Activated CD4-positive, alpha-beta T cell treated with anti-CD3 and anti-CD28 coated beads, Interleukin-2, amount 10 ng/mL, durations not matched to agents 24 days and 14 days (primary cell): Measurements from ENCODE around the gene TP53BP1. TPM values are rescaled to one million over a fixed set of nuclear protein-coding genes. Genes with fewer than 3 reads are reported as not detected.
"Not testable (repeated sequence)": the region's sequence is repeated elsewhere in the genome, so short reads cannot be mapped to it uniquely, and the experiment has no call there.

Experiments used
- DNase-seq: peaks from one replicate; pipeline ENCODE4 v3.0.0; 2022
- H3K27ac Mint-ChIP-seq: one replicate; pipeline ENCODE4 v1.8.0; 2022; ENCODE audit warnings: mild to moderate bottlenecking, mixed read lengths
- H3K27me3 Mint-ChIP-seq: one replicate; pipeline ENCODE4 v1.8.0; 2022; ENCODE audit warnings: mixed read lengths
- H3K36me3 Mint-ChIP-seq: one replicate; pipeline ENCODE4 v1.8.0; 2022; ENCODE audit warnings: low read depth, mild to moderate bottlenecking, mixed read lengths
- H3K4me1 Mint-ChIP-seq: one replicate; pipeline ENCODE4 v1.8.0; 2021; ENCODE audit warnings: mixed read lengths
- H3K4me3 Mint-ChIP-seq: one replicate; pipeline ENCODE4 v1.8.0; 2022; ENCODE audit warnings: mild to moderate bottlenecking, moderate library complexity, mixed read lengths
- H3K9me3 Mint-ChIP-seq: one replicate; pipeline ENCODE4 v1.8.0; 2021; ENCODE audit warnings: mixed read lengths
- intact Hi-C: fragments of 100-400 bp; cut with micrococcal nuclease; formaldehyde crosslinking; loops from one replicate; pipeline ENCODE4 v1.15.1; 2023
- total RNA-seq: library from RNA; stranded (reverse); gene quantifications from 2 replicates; pipeline ENCODE4 v1.2.3, GENCODE V29; 2022

TP53BP1 gene
- total RNA-seq, 1 donor from 2014 or later: 38.7 TPM

DNA sequence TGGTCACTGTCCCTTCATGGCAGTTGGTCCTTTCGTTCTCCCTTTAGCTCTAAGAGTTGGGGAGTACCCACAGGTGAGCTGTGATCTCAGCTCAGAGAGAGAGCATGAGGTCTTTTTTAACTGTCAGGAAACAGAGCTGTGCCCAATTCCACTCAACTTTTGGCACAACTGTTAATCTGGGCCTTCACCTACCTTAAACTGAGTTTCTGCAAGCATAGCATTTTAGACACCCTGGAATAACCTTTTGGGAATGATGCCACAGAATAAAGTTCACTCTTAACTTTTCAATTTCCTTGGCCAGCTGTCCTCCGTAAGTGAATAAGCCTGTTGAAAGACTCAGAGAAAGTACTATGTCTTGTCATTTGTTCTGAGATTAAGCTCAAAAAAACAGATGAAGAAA, 86.1 kb downstream of the TP53BP1 start:
- no peak for DNase-seq
- Mint-ChIP-seq H3K4me1 (peaks cover 7% of the 10 kb centered on the region), H3K27me3 (no peaks in the 10 kb centered on the region), H3K4me3 (no peak overlapping the region), H3K27ac (no peak overlapping the region), H3K36me3 (peaks cover 67% of the 10 kb centered on the region), H3K9me3 (no peaks in the 10 kb centered on the region)
- intact Hi-C loops: no loop called here

GRCh38 chr15:43406189-43406588, 86.8 kb downstream of the TP53BP1 start:
- Mint-ChIP-seq H3K36me3 (peaks cover 72% of the 10 kb centered on the region), H3K27ac (no peak overlapping the region), H3K27me3 (no peaks in the 10 kb centered on the region), H3K9me3 (no peaks in the 10 kb centered on the region), H3K4me3 (no peak overlapping the region), H3K4me1 (peaks cover 7% of the 10 kb centered on the region)
- no peak for DNase-seq
- intact Hi-C loops: no loop called here

GRCh38 chr15:43404130-43404529, 88.8 kb downstream of the TP53BP1 start:
- peak overlapping the region; percentile 10 for H3K27ac Mint-ChIP-seq
- H3K36me3 Mint-ChIP-seq: peaks cover 67% of the 10 kb centered on the region
- no peaks in the 10 kb centered on the region for H3K9me3 Mint-ChIP-seq
- peaks cover 7% of the 10 kb centered on the region for H3K4me1 Mint-ChIP-seq
- intact Hi-C loops: no loop called here
- no peak overlapping the region for H3K4me3 Mint-ChIP-seq
- no peaks in the 10 kb centered on the region for H3K27me3 Mint-ChIP-seq
- no peak for DNase-seq

GRCh38 chr15:43403616-43404015, 89.3 kb downstream of the TP53BP1 start:
- Mint-ChIP-seq H3K4me3 (no peak overlapping the region), H3K27me3 (no peaks in the 10 kb centered on the region), H3K36me3 (peaks cover 67% of the 10 kb centered on the region), H3K9me3 (no peaks in the 10 kb centered on the region), H3K4me1 (peaks cover 7% of the 10 kb centered on the region), H3K27ac (no peak overlapping the region)
- intact Hi-C loops: no loop called here
- no peak for DNase-seq

GRCh38 chr15:43402255-43402654, 90.7 kb downstream of the TP53BP1 start:
- Mint-ChIP-seq H3K27me3 (no peaks in the 10 kb centered on the region), H3K27ac (no peak overlapping the region), H3K4me3 (no peak overlapping the region), H3K4me1 (peaks cover 7% of the 10 kb centered on the region), H3K9me3 (no peaks in the 10 kb centered on the region), H3K36me3 (peaks cover 59% of the 10 kb centered on the region)
- intact Hi-C loops: no loop called here
- DNase-seq: no peak

- intact Hi-C loops, H3K27ac Mint-ChIP-seq, DNase-seq, H3K27me3 Mint-ChIP-seq, H3K4me3 Mint-ChIP-seq, H3K4me1 Mint-ChIP-seq, H3K9me3 Mint-ChIP-seq: not testable (repeated sequence)
- peaks cover 52% of the 10 kb centered on the region for H3K36me3 Mint-ChIP-seq
Observed at GRCh38 chr15:43393592-43393991, 99.4 kb downstream of the TP53BP1 start.

DNA sequence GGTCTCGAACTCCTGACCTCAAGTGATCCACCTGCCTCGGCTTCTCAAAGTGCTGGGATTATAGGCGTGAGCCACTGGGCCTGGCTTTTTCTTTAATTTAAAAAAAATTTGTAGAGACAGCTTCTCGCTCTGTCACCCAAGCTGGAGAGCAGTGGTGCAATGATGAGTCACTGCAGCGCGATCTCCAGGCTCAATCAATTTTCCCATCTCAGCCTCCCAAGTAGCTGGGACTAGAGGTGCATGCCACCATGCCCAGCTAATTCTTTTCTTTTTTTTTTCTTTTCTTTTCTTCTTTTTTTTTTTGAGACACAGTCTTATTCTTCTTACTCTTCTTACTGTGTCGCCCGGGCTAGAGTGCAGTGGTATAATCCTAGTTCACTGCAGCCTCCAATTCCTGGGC, 102.2 kb downstream of the TP53BP1 start:
- H3K27me3 Mint-ChIP-seq: no peaks in the 10 kb centered on the region
- H3K36me3 Mint-ChIP-seq: peaks cover 59% of the 10 kb centered on the region
- H3K27ac Mint-ChIP-seq: no peak overlapping the region

GRCh38 chr15:43383070-43383469, 109.9 kb downstream of the TP53BP1 start:
- intact Hi-C loops: no loop called here
- Mint-ChIP-seq H3K4me3 (no peak overlapping the region), H3K4me1 (no peaks in the 10 kb centered on the region), H3K27me3 (no peaks in the 10 kb centered on the region), H3K27ac (no peak overlapping the region), H3K9me3 (no peaks in the 10 kb centered on the region), H3K36me3 (peaks cover 73% of the 10 kb centered on the region)
- DNase-seq: no peak

More for the DNA sequence above, 102.2 kb downstream of the TP53BP1 start:
- no peaks in the 10 kb centered on the region for H3K4me1 Mint-ChIP-seq
- peaks cover 4% of the 10 kb centered on the region for H3K9me3 Mint-ChIP-seq
- DNase-seq: no peak
- H3K4me3 Mint-ChIP-seq: no peak overlapping the region
- intact Hi-C loops: no loop called here

DNA sequence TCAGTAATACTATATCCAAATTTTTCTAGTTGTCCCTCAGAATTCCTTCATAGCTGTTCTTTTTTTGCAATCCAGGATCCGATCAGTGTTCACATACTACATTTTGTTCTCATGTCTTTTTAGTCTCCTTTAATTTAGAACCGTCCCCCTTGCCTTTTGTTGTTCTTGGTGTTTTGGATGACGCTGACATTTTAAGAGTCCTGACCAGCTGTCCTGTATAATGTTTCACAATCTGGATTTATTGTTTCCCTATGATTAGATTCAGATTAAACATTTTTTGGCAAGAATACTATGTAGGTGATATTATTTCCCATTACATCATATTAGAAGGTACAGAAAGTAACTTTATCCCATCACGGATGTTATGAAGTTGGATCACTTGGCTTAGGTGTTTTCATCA, 110.6 kb downstream of the TP53BP1 start:
- Mint-ChIP-seq H3K27ac (no peak overlapping the region), H3K36me3 (peaks cover 73% of the 10 kb centered on the region), H3K27me3 (no peaks in the 10 kb centered on the region), H3K4me1 (peaks cover 2% of the 10 kb centered on the region), H3K4me3 (no peak overlapping the region), H3K9me3 (no peaks in the 10 kb centered on the region)
- intact Hi-C loops: no loop called here
- no peak for DNase-seq

DNA sequence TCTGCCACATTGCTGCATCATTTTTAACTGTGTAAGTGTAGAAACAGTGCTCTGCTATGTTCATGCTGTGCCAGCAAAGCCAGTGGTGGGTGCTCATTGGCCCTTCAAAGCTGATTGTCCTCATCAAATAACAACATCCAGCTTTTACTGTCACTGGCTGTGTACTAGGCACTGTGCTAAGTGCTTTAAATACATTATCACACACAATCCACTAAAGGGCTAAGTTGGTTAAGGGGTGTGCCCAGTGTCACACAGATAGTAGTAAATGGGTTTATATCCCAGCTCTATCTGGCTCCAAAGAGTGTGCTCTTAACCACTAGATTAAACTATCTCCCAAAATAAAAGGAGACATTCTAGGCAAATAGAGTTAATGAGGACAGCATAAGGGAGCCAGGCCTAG, 114.4 kb downstream of the TP53BP1 start:
- H3K27ac Mint-ChIP-seq: no peak overlapping the region
- peaks cover 5% of the 10 kb centered on the region for H3K4me1 Mint-ChIP-seq
- H3K27me3 Mint-ChIP-seq: no peaks in the 10 kb centered on the region
- no peaks in the 10 kb centered on the region for H3K9me3 Mint-ChIP-seq
- intact Hi-C loops: no loop called here
- no peak overlapping the region for H3K4me3 Mint-ChIP-seq
- peaks cover 55% of the 10 kb centered on the region for H3K36me3 Mint-ChIP-seq
- DNase-seq: no peak

DNA sequence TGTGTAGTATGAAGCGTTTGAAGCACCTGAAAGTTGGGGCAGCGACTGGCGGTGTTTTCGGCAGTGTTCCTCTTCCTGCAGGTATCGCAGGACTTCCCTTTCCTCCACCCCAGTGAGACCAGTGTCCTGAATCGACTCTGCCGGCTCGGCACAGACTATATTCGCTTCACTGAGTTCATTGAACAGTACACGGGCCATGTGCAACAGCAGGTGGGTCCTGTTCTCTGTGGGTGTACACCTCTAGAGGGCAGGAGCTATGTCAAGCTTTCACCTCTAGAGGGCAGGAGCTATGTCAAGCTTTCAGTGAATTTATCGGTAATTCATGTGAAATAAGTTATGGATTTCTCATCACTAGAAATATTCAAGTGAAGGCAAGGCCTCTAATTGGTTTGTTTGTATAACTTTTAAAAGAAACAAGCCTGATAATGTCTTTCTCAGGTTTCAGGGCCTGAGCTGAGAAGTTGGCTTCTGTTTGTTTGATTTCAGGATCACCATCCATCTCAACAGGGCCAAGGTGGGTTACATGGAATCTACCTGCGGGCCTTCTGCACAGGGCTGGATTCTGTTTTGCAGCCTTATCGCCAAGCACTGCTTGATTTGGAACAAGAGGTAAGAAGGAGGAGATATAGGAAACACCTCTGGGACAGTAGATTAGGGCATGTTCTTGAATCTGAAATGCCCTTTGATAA, 116.8 kb downstream of the TP53BP1 start:
- no peaks in the 10 kb centered on the region for H3K9me3 Mint-ChIP-seq
- no peak overlapping the region for H3K27ac Mint-ChIP-seq
- H3K4me1 Mint-ChIP-seq: peaks cover 22% of the 10 kb centered on the region
- DNase-seq: peak; percentile 81
- intact Hi-C loops: no loop called here
- no peak overlapping the region for H3K4me3 Mint-ChIP-seq
- no peaks in the 10 kb centered on the region for H3K27me3 Mint-ChIP-seq
- peaks cover 49% of the 10 kb centered on the region for H3K36me3 Mint-ChIP-seq

- Mint-ChIP-seq H3K4me3 (peak within 1 kb of the TSS; percentile 94), H3K27me3 (no peaks in the 10 kb centered on the region), H3K9me3 (peaks cover 21% of the 10 kb centered on the region), H3K4me1 (peaks cover 52% of the 10 kb centered on the region), H3K27ac (peak within 1 kb of the TSS; percentile 90), H3K36me3 (peaks cover 53% of the 10 kb centered on the region)
- intact Hi-C loops: no loop called here
- peak; percentile 95 for DNase-seq
Observed at GRCh38 chr15:43370975-43371974, 121.7 kb downstream of the TP53BP1 start, which contains the start of the genes TUBGCP4 and ZSCAN29. TUBGCP4 (plus strand) TSS chr15:43371101; CDS start chr15:43371355, 254 bp downstream. ZSCAN29 (minus strand) TSS chr15:43371043; CDS start chr15:43369913, 1,130 bp downstream.

DNA sequence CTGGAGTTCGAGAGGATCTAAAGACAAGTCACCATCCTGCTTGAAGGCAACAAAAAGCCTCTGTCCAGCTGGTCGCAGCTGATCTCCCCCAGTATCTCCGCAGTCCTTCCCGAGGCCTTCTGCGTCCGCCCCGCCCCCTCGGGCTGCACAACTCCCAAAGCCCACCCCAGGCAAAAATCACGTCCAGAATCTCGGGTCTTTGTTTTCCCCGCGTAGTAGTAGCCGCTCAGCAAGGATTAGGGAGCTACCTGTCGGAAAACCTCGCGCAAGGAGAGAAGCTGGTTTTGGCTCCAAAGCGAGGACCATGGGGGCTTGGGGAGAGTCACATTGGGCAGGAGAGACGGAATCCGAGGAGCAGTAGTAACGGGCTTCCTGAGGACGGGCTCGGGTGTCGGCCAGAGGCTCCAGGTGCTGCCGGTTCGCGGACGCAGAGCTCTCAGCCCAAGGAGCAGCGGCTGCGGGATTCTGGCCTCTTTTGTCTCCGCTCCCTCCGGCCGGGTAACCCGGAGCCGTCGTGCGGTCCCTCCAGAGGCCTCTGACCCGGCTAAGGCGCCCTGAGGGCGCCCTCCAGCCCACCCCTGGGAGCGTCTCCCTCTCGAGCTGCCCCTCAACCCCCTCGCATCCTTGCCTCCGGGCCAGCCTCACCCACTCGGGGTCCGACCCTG, 122.5 kb downstream of the TP53BP1 start:
- Mint-ChIP-seq H3K36me3 (peaks cover 56% of the 10 kb centered on the region), H3K27ac (peak overlapping the region; percentile 85), H3K9me3 (peaks cover 21% of the 10 kb centered on the region), H3K4me1 (peaks cover 50% of the 10 kb centered on the region), H3K4me3 (peak overlapping the region; percentile 94), H3K27me3 (no peaks in the 10 kb centered on the region)
- no peak for DNase-seq
- intact Hi-C loops: no loop called here
